DMS153 treated with DMSO at 0.1 percent for 48 hours (cell line): ENCODE results near the gene UNC93B1.
"Not testable (repeated sequence)": the region's sequence is repeated elsewhere in the genome, so short reads cannot be mapped to it uniquely, and the experiment has no call there.

Experiments used
- DNase-seq: peaks from one replicate; lab custom pipeline; 2025; ENCODE audit not compliant: unreplicated experiment; lab: John Stamatoyannopoulos, UW

UNC93B1 gene

GRCh38 chr11:68010090-68011041 is 6.5 kb upstream of the UNC93B1 start, which contains the start of gene ALDH3B1:
Gene ALDH3B1, plus strand, starts transcription at chr11:68010327. Its CDS starts 4,971 bp downstream, at chr11:68015298.
- DNase-seq: no peak

- DNase-seq: no peak
Measured at GRCh38 chr11:68009391-68010089, 5.6 kb upstream of the UNC93B1 start.

- peak; percentile 29 for DNase-seq
Measured at GRCh38 chr11:68008381-68009337, 4.8 kb upstream of the UNC93B1 start.

- no peak for DNase-seq
Measured at GRCh38 chr11:68007498-68008380, 3.8 kb upstream of the UNC93B1 start.

GRCh38 chr11:68006606-68007166 is 2.8 kb upstream of the UNC93B1 start:
- no peak for DNase-seq

GRCh38 chr11:68004551-68005335 is 846 bp upstream of the UNC93B1 start:
- no peak for DNase-seq

GRCh38 chr11:68002938-68003845 is 705 bp downstream of the UNC93B1 start:
- peak; percentile 11 for DNase-seq

GRCh38 chr11:68002575-68002937 is 1.3 kb downstream of the UNC93B1 start:
- no peak for DNase-seq

- DNase-seq: no peak
Measured at GRCh38 chr11:67999704-68000103, 4.2 kb downstream of the UNC93B1 start.

GRCh38 chr11:67999201-67999629 is 4.7 kb downstream of the UNC93B1 start:
- DNase-seq: no peak

- no peak for DNase-seq
Measured at GRCh38 chr11:67998150-67999045, 5.5 kb downstream of the UNC93B1 start.

GRCh38 chr11:67997475-67997921 is 6.4 kb downstream of the UNC93B1 start:
- DNase-seq: no peak

GRCh38 chr11:67996622-67997474 is 7.0 kb downstream of the UNC93B1 start:
- DNase-seq: no peak

- no peak for DNase-seq
Measured at GRCh38 chr11:67996051-67996450, 7.8 kb downstream of the UNC93B1 start.

- not testable (repeated sequence) for DNase-seq
Measured at GRCh38 chr11:67995579-67995978, 8.3 kb downstream of the UNC93B1 start.

- DNase-seq: not testable (repeated sequence)
Measured at GRCh38 chr11:67995129-67995528, 8.8 kb downstream of the UNC93B1 start.
